ENCODE measurements around the gene TCEA2. TPM values are rescaled to one million over a fixed set of nuclear protein-coding genes. Genes with fewer than 3 reads are reported as not detected.

Gene TCEA2
- total RNA-seq, 1 donor from 2014 or later = 33.1 TPM

DNA sequence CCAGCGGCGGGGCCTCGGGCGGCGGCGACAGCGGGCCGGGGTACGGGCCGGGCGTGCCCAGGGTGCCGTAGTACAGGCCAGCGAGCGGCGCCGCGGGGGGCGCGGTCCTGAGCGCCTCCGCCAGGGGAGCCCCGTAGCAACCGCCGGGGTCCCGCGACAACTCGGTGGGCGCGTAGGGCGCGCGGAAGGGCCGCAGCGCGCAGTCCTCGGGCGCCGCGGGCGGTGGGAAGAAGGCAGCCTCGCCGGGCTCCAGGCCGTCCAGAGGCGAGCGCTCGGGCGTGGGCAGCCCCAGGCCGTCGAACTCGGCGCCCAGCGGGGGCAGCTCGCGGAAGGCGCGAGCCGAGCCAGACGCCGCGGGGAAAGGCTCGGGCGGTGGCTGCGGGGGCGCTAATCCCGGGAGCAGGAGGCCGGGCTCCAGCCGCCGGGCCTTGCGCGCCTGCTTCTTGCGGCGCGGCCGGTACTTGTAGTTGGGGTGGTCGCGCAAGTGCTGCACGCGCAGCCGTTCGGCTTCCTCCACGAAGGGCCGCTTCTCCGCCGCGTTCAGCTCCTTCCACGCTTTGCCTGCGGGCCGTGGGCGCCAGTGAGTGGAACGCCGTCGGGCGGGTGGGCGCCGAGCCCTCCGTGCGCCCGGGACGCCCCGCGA, 14.5 kb upstream of the TCEA2 start:
- TF ChIP-seq, protein P1, sequence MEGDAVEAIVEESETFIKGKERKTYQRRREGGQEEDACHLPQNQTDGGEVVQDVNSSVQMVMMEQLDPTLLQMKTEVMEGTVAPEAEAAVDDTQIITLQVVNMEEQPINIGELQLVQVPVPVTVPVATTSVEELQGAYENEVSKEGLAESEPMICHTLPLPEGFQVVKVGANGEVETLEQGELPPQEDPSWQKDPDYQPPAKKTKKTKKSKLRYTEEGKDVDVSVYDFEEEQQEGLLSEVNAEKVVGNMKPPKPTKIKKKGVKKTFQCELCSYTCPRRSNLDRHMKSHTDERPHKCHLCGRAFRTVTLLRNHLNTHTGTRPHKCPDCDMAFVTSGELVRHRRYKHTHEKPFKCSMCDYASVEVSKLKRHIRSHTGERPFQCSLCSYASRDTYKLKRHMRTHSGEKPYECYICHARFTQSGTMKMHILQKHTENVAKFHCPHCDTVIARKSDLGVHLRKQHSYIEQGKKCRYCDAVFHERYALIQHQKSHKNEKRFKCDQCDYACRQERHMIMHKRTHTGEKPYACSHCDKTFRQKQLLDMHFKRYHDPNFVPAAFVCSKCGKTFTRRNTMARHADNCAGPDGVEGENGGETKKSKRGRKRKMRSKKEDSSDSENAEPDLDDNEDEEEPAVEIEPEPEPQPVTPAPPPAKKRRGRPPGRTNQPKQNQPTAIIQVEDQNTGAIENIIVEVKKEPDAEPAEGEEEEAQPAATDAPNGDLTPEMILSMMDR (IDR thresholded peaks at IDR 0.05) = no peak
- TF ChIP-seq POLR2AphosphoS5 (IDR thresholded peaks at IDR 0.05; ENCODE audit: insufficient read depth in 1 of 2, low read depth in 1 of 2) (no peak), POLR2A (IDR thresholded peaks at IDR 0.05) (no peak)
- Histone ChIP-seq H3K27me3 (peaks cover 8% of the 10 kb centered on the region), H3K27ac (no peak overlapping the region)

DNA sequence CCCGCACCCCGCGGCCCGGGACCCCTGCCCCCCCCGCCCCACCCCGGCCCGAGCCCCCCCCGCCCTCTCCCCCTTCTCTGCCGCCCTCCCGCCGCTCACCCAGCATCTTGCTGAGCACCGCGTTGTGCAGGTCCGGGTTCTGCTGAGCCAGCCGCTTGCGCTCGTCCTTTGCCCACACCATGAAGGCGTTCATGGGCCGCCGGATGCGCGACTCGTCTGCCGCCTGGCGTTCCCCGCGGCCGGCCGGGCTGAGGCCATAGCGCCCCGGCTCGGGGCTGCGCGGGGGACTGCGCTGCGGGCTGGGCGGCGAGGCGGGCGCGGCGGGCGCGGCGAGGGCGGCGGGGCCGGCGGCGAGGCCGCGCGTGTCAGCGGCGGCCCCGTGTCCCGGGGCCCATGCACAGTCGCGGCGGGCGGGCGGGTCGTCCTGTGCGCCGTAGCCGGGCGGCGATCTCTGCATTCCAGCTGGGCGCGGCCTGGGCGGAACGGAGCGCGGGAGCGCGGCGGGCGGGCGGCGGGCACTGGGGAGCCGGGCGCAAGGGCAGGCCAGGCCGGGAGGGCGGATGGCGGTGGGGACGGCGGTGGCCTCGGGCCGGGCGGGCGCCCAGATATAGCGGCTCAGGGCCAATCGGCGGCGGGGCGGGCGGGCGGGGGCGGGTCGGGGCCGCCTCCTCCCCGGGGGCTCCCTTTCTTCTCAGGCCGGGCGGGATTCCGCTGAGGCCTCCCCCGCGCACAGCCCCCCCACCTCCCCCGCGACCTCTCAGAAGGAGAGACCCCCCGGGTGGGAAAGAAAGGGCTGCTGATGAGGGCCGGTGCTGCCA, 13.7 kb upstream of the TCEA2 start, which contains the start of gene SOX18:
Gene SOX18 (minus strand): TSS at position 580 of the 818 bp plus-strand sequence. CDS start 123 bp downstream, at position 457.
- H3K27ac ChIP-seq = no peak within 1 kb of the TSS
- no peak for DNase-seq (ENCODE audit: extremely low spot score in 2 of 2)
- intact Hi-C loops (cut with DNase I) = no loop called here
- no peaks in the 10 kb centered on the region for H3K9me3 ChIP-seq
- TF ChIP-seq POLR2AphosphoS5 (IDR thresholded peaks at IDR 0.05; ENCODE audit: insufficient read depth in 1 of 2, low read depth in 1 of 2) (no peak), POLR2A (IDR thresholded peaks at IDR 0.05) (no peak)
- TF ChIP-seq, protein P1 (IDR thresholded peaks at IDR 0.05) = no peak
- H3K27me3 ChIP-seq = peaks cover 8% of the 10 kb centered on the region
- no peaks in the 10 kb centered on the region for H3K36me3 ChIP-seq
- H3K4me1 ChIP-seq = peaks cover 20% of the 10 kb centered on the region
- H3K4me3 ChIP-seq = peak within 1 kb of the TSS; percentile 39 to 42

More for the DNA sequence above, 14.5 kb upstream of the TCEA2 start:
- Histone ChIP-seq H3K4me1 (peaks cover 18% of the 10 kb centered on the region), H3K4me3 (peak overlapping the region; percentile 39 to 42), H3K9me3 (no peaks in the 10 kb centered on the region), H3K36me3 (no peaks in the 10 kb centered on the region)
- intact Hi-C loops (cut with DNase I) = no loop called here
- no peak for DNase-seq (ENCODE audit: extremely low spot score in 2 of 2)

DNA sequence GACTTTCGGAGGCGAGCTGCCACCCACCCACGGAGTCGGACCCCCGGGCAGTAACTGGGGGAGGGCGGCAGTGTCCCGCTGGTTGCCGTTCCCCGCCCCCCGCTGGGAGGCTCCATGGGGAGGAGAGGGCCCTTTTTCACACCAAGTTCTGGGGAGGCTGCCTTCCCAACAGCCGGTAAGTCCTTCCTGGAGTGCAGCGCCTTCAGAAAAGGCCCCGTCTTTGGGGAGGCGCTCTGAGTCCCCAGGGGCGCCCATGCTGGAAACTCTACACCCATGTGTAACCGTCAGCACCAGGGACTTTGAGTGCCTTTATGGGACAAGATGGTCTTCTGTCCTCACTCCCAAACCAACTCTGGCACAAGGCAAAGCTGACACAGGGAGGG, 13.1 kb upstream of the TCEA2 start:
- Histone ChIP-seq H3K27ac (no peak overlapping the region), H3K27me3 (peaks cover 8% of the 10 kb centered on the region), H3K4me1 (peaks cover 20% of the 10 kb centered on the region), H3K36me3 (no peaks in the 10 kb centered on the region), H3K4me3 (peak overlapping the region; percentile 28 to 42), H3K9me3 (no peaks in the 10 kb centered on the region)
- DNase-seq (ENCODE audit: extremely low spot score in 2 of 2) = no peak
- intact Hi-C loops (cut with DNase I) = no loop called here
- TF ChIP-seq POLR2A (IDR thresholded peaks at IDR 0.05) (no peak), POLR2AphosphoS5 (IDR thresholded peaks at IDR 0.05; ENCODE audit: insufficient read depth in 1 of 2, low read depth in 1 of 2) (no peak)
- TF ChIP-seq, protein P1 (IDR thresholded peaks at IDR 0.05) = no peak

DNA sequence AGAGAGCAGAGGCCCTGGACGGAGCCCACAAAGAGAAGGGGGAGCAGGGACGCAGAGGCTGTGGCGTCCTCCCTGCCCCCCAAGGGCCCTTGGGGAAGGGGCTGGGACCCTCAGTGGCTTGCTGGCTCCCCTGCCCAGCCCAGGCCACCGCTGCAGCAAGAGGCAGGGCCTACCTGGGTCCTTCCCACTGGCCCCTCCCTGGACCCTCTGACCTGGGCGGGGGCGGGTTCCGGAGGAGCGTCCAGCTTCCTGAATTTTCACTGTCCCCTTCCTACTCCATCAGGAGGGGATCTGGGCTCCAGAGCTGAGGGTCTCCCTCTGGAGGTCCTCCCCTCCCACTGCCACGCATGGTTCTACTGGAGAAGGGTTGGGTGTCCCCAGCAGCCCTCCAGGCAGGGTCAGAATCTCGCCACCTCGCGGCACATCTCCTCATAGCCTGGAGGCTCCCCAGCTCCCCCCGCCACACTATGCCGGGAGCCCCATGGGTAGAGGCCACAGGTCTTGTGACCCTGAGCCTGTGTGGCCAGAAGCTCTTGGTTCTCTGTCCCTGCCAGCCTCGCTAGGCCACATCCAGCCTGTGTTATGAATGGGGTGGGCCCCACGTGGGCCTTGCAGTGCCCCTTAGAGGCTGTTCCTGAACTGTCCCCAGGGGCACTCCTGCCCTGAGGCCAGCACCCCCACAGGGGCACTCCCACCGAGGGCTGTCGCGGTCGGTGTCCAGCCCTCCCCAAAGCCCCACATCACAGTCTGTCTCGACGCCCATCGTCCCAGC, 12.6 kb upstream of the TCEA2 start:
- Histone ChIP-seq H3K4me1 (peaks cover 25% of the 10 kb centered on the region), H3K27ac (peak overlapping the region; percentile 13), H3K4me3 (peak overlapping the region in 1 of 2 donors; percentile 28), H3K9me3 (no peaks in the 10 kb centered on the region), H3K27me3 (peaks cover 8% of the 10 kb centered on the region), H3K36me3 (no peaks in the 10 kb centered on the region)
- intact Hi-C loops (cut with DNase I) = no loop called here
- TF ChIP-seq POLR2AphosphoS5 (IDR thresholded peaks at IDR 0.05; ENCODE audit: insufficient read depth in 1 of 2, low read depth in 1 of 2) = no peak
- TF ChIP-seq POLR2A (IDR thresholded peaks at IDR 0.05) = no peak
- TF ChIP-seq, protein P1 (IDR thresholded peaks at IDR 0.05) = no peak
- no peak for DNase-seq (ENCODE audit: extremely low spot score in 2 of 2)
